K562 (cell line): ENCODE results near the gene ITPR2.

Experiments used
- EP300 ChIP-seq: IDR thresholded peaks from 2 replicates; pipeline ENCODE4 v1.6.1; 2012; ENCODE audit warnings: low read length, improper control_type of control experiment
- FOXP1 ChIP-seq: sonication (generic); formaldehyde crosslinking; IDR thresholded peaks from 2 replicates; pipeline ENCODE4 v1.8.0; 2022; ENCODE audit warnings: mild to moderate bottlenecking, missing genetic modification reagents
- MTA1 ChIP-seq: fragments of 450-650 bp; IDR thresholded peaks from 2 replicates; pipeline ENCODE4 v1.6.1; 2017; ENCODE audit warnings: borderline replicate concordance
- NONO ChIP-seq, 2 experiments: fragments of 200-400 bp in 1 of 2; fragments of 450-650 bp in 1 of 2; formaldehyde crosslinking in 1 of 2; IDR thresholded peaks; 2 replicates each; pipeline ENCODE4 v1.6.1; 2017; ENCODE audit warnings: low read depth in 2 of 2, mild to moderate bottlenecking in 2 of 2, moderate library complexity in 2 of 2, low read length in 1 of 2
- POLR2AphosphoS2 ChIP-seq: IDR thresholded peaks from 2 replicates; pipeline ENCODE4 v1.6.1; 2012; ENCODE audit warnings: low read length, improper control_type of control experiment
- SMC3 ChIP-seq: conservative IDR thresholded peaks from 2 replicates; pipeline ENCODE4 v1.6.1; 2011; ENCODE audit warnings: low read depth, low read length, improper control_type of control experiment; ENCODE audit not compliant: insufficient read depth
- TAF1 ChIP-seq: IDR thresholded peaks from 2 replicates; pipeline ENCODE4 v1.6.1; 2011; ENCODE audit warnings: mild to moderate bottlenecking, low read length, moderate library complexity; ENCODE audit not compliant: insufficient read depth, control insufficient read depth, severe bottlenecking; ENCODE audit errors: extremely low read depth
- ZNF274 ChIP-seq: IDR thresholded peaks from 2 replicates; pipeline ENCODE4 v1.6.1; 2011; ENCODE audit warnings: low read depth, mild to moderate bottlenecking, low read length, moderate library complexity, borderline replicate concordance
- ZNF449 ChIP-seq: fragments of 250-450 bp; sonication (Bioruptor Pico); IDR thresholded peaks from 2 replicates; pipeline ENCODE4 v1.8.0; 2022; ENCODE audit warnings: moderate library complexity, mild to moderate bottlenecking, inconsistent platforms
- TF ChIP-seq, protein P1 (sequence below): sonication (generic); formaldehyde crosslinking; IDR thresholded peaks from 2 replicates; pipeline ENCODE4 v1.8.0; 2022; ENCODE audit warnings: missing genetic modification reagents, mild to moderate bottlenecking, borderline replicate concordance

GRCh38 chr12:26684101-26684500 lies 148.9 kb downstream of the ITPR2 start:
- TF ChIP-seq SMC3: no peak
- no peak for TF ChIP-seq EP300
- TF ChIP-seq POLR2AphosphoS2: no peak
- TF ChIP-seq, protein P1, sequence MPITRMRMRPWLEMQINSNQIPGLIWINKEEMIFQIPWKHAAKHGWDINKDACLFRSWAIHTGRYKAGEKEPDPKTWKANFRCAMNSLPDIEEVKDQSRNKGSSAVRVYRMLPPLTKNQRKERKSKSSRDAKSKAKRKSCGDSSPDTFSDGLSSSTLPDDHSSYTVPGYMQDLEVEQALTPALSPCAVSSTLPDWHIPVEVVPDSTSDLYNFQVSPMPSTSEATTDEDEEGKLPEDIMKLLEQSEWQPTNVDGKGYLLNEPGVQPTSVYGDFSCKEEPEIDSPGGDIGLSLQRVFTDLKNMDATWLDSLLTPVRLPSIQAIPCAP (CRISPR knock-in tag): no peak
- TF ChIP-seq ZNF449: no peak
- no peak for TF ChIP-seq FOXP1 (CRISPR knock-in tag)
- TF ChIP-seq MTA1: no peak
- TF ChIP-seq NONO (IDR thresholded peaks at IDR 0.05; ENCODE audit: low read depth in 2 of 2, low read length in 1 of 2): no peak
- TF ChIP-seq ZNF274: no peak
- TF ChIP-seq TAF1: no peak
